Measurements from ENCODE around the gene PLD1.
A peak's percentile ranks its signal among the peaks of the same experiment; 100 is the strongest.

The PLD1 gene

DNA sequence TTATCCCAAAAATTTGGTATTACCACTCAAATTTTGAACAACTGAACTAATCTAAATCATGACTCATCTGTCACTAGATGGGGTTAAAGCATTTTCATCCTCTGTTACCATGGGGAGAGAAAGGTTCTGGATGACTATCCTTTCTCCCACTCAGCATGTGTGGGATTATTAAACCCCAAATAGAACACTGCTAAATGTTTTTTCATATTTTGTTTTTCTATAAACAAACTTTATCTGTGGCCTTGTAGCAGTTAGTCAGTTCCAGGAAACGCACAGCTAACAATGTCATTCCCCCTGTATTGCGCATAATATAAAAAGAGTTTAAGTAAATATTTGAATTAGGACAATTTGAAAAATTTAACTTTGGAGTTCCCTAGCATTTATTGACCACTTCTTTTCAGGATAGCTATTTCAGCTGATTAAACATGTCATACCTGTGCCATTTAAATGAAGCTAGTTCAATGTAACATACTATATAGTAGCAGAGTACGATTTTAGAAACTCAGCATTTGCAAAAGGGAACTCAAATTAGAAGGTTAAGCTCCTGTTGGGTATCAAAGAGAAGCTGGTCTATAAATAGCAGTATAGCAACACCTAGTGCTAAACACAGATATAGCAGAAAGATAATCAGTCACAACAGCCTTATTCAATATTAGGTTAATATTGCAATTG, 23.6 kb upstream of the PLD1 start:
- H3K27ac ChIP-seq (ENCODE audit: extremely low read depth, low read depth, low read length) = no peak overlapping the region
- CTCF ChIA-PET = interaction anchor here (0.6 to 1.6 kb wide), 8 partner anchors 61 to 880 kb away, joined by 3 to 4 read pairs (median 3); no protein-coding TSS in a partner anchor
- H3K4me1 ChIP-seq (ENCODE audit: control insufficient read depth, insufficient read depth, low read length) = no peaks in the 10 kb centered on the region
- no peaks in the 10 kb centered on the region for H3K36me3 ChIP-seq (ENCODE audit: control insufficient read depth in 2 of 2, insufficient read depth in 1 of 2, low read length in 2 of 2)
- POLR2A ChIA-PET = no interaction called here
- H3K4me3 ChIP-seq (ENCODE audit: low read depth, low read length) = no peak overlapping the region
- no peaks in the 10 kb centered on the region for H3K9me3 ChIP-seq (ENCODE audit: control insufficient read depth, insufficient read depth, low read depth, low read length)
- no peak for TF ChIP-seq ZNF169 (tag by site-specific recombination; IDR thresholded peaks at IDR 0.05)
- no peak for TF ChIP-seq ZNF433 (tag by site-specific recombination; IDR thresholded peaks at IDR 0.05; ENCODE audit: low read depth)
- TF ChIP-seq HOXC10 (CRISPR knock-in tag; IDR thresholded peaks at IDR 0.05) = no peak
- TF ChIP-seq KLF7 (tag by site-specific recombination; IDR thresholded peaks at IDR 0.05; ENCODE audit: borderline replicate concordance) = no peak
- no peak for TF ChIP-seq ZNF280D (tag by site-specific recombination; IDR thresholded peaks at IDR 0.05)
- no peak for TF ChIP-seq ZNF155 (tag by site-specific recombination; IDR thresholded peaks at IDR 0.05)
- no peak for TF ChIP-seq RBAK (tag by site-specific recombination; IDR thresholded peaks at IDR 0.05)
- TF ChIP-seq, protein P1, sequence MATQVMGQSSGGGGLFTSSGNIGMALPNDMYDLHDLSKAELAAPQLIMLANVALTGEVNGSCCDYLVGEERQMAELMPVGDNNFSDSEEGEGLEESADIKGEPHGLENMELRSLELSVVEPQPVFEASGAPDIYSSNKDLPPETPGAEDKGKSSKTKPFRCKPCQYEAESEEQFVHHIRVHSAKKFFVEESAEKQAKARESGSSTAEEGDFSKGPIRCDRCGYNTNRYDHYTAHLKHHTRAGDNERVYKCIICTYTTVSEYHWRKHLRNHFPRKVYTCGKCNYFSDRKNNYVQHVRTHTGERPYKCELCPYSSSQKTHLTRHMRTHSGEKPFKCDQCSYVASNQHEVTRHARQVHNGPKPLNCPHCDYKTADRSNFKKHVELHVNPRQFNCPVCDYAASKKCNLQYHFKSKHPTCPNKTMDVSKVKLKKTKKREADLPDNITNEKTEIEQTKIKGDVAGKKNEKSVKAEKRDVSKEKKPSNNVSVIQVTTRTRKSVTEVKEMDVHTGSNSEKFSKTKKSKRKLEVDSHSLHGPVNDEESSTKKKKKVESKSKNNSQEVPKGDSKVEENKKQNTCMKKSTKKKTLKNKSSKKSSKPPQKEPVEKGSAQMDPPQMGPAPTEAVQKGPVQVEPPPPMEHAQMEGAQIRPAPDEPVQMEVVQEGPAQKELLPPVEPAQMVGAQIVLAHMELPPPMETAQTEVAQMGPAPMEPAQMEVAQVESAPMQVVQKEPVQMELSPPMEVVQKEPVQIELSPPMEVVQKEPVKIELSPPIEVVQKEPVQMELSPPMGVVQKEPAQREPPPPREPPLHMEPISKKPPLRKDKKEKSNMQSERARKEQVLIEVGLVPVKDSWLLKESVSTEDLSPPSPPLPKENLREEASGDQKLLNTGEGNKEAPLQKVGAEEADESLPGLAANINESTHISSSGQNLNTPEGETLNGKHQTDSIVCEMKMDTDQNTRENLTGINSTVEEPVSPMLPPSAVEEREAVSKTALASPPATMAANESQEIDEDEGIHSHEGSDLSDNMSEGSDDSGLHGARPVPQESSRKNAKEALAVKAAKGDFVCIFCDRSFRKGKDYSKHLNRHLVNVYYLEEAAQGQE (tag by site-specific recombination; IDR thresholded peaks at IDR 0.05) = no peak
- TF ChIP-seq ZNF785 (tag by site-specific recombination; IDR thresholded peaks at IDR 0.05) = no peak
- no peak for TF ChIP-seq ZNF324 (tag by site-specific recombination; IDR thresholded peaks at IDR 0.05)
- TF ChIP-seq ZNF660 (tag by site-specific recombination; IDR thresholded peaks at IDR 0.05) = 0 out of 2 replicates have a peak, but pooled peaks have one; percentile 43
- no peak for TF ChIP-seq ZNF37A (tag by site-specific recombination; IDR thresholded peaks at IDR 0.05)
- no peak for TF ChIP-seq PATZ1 (tag by site-specific recombination; IDR thresholded peaks at IDR 0.05)
- no peak for TF ChIP-seq KLF1 (tag by site-specific recombination; IDR thresholded peaks at IDR 0.05)
- TF ChIP-seq PRDM1 (tag by site-specific recombination; IDR thresholded peaks at IDR 0.05) = no peak
- TF ChIP-seq ZFHX2 (tag by site-specific recombination; conservative IDR thresholded peaks at IDR 0.05) = 0 out of 2 replicates have a peak, but pooled peaks have one; percentile 25
- TF ChIP-seq, protein P2, sequence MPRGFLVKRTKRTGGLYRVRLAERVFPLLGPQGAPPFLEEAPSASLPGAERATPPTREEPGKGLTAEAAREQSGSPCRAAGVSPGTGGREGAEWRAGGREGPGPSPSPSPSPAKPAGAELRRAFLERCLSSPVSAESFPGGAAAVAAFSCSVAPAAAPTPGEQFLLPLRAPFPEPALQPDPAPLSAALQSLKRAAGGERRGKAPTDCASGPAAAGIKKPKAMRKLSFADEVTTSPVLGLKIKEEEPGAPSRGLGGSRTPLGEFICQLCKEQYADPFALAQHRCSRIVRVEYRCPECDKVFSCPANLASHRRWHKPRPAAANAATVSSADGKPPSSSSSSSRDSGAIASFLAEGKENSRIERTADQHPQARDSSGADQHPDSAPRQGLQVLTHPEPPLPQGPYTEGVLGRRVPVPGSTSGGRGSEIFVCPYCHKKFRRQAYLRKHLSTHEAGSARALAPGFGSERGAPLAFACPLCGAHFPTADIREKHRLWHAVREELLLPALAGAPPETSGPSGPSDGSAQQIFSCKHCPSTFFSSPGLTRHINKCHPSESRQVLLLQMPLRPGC (tag by site-specific recombination; IDR thresholded peaks at IDR 0.05) = no peak
- TF ChIP-seq, protein P3, sequence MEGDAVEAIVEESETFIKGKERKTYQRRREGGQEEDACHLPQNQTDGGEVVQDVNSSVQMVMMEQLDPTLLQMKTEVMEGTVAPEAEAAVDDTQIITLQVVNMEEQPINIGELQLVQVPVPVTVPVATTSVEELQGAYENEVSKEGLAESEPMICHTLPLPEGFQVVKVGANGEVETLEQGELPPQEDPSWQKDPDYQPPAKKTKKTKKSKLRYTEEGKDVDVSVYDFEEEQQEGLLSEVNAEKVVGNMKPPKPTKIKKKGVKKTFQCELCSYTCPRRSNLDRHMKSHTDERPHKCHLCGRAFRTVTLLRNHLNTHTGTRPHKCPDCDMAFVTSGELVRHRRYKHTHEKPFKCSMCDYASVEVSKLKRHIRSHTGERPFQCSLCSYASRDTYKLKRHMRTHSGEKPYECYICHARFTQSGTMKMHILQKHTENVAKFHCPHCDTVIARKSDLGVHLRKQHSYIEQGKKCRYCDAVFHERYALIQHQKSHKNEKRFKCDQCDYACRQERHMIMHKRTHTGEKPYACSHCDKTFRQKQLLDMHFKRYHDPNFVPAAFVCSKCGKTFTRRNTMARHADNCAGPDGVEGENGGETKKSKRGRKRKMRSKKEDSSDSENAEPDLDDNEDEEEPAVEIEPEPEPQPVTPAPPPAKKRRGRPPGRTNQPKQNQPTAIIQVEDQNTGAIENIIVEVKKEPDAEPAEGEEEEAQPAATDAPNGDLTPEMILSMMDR (tag by site-specific recombination; IDR thresholded peaks at IDR 0.05) = 0 out of 2 replicates have a peak, but pooled peaks have one; percentile 39
- TF ChIP-seq ZNF654 (tag by site-specific recombination; IDR thresholded peaks at IDR 0.05; ENCODE audit: low read depth) = peak; percentile 66
- no peak for TF ChIP-seq ZBTB7A (tag by site-specific recombination; IDR thresholded peaks at IDR 0.05; ENCODE audit: low read depth)
- no peak for TF ChIP-seq ZNF843 (tag by site-specific recombination; IDR thresholded peaks at IDR 0.05)
- no peak for TF ChIP-seq ZBTB20 (tag by site-specific recombination; IDR thresholded peaks at IDR 0.05)
- TF ChIP-seq KLF16 (tag by site-specific recombination; IDR thresholded peaks at IDR 0.05) = no peak
- TF ChIP-seq, protein P4, sequence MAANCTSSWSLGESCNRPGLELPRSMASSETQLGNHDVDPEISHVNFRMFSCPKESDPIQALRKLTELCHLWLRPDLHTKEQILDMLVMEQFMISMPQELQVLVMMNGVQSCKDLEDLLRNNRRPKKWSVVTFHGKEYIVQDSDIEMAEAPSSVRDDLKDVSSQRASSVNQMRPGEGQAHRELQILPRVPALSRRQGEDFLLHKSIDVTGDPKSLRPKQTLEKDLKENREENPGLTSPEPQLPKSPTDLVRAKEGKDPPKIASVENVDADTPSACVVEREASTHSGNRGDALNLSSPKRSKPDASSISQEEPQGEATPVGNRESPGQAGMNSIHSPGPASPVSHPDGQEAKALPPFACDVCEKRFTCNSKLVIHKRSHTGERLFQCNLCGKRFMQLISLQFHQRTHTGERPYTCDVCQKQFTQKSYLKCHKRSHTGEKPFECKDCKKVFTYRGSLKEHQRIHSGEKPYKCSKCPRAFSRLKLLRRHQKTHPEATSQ (tag by site-specific recombination; IDR thresholded peaks at IDR 0.05) = no peak

Measured in HEK293 (cell line).